Measurements from ENCODE around the gene HAO1.

- TF ChIP-seq CTCF (optimal IDR thresholded peaks at IDR 0.05 in 1 of 3, IDR thresholded peaks at IDR 0.05 in 1 of 3, conservative IDR thresholded peaks at IDR 0.05 in 1 of 3; ENCODE audit: extremely low read depth in 1 of 3, insufficient read depth in 2 of 3, low read length in 3 of 3) (no peak), EZH2 (IDR thresholded peaks at IDR 0.05; ENCODE audit: low read length) (no peak)
Measured at GRCh38 chr20:7940341-7940740, at the start of gene HAO1.
